Measurements from ENCODE around the gene SPECC1L. TPM values are rescaled to one million over a fixed set of nuclear protein-coding genes. Genes with fewer than 3 reads are reported as not detected.

The SPECC1L gene, protein sequence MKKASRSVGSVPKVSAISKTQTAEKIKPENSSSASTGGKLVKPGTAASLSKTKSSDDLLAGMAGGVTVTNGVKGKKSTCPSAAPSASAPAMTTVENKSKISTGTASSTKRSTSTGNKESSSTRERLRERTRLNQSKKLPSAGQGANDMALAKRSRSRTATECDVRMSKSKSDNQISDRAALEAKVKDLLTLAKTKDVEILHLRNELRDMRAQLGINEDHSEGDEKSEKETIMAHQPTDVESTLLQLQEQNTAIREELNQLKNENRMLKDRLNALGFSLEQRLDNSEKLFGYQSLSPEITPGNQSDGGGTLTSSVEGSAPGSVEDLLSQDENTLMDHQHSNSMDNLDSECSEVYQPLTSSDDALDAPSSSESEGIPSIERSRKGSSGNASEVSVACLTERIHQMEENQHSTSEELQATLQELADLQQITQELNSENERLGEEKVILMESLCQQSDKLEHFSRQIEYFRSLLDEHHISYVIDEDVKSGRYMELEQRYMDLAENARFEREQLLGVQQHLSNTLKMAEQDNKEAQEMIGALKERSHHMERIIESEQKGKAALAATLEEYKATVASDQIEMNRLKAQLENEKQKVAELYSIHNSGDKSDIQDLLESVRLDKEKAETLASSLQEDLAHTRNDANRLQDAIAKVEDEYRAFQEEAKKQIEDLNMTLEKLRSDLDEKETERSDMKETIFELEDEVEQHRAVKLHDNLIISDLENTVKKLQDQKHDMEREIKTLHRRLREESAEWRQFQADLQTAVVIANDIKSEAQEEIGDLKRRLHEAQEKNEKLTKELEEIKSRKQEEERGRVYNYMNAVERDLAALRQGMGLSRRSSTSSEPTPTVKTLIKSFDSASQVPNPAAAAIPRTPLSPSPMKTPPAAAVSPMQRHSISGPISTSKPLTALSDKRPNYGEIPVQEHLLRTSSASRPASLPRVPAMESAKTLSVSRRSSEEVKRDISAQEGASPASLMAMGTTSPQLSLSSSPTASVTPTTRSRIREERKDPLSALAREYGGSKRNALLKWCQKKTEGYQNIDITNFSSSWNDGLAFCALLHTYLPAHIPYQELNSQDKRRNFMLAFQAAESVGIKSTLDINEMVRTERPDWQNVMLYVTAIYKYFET
- polyA plus RNA-seq (2013, experiment 1 of 2): 32.1 TPM
- polyA plus RNA-seq (2013, experiment 2 of 2): 34.2 TPM

DNA sequence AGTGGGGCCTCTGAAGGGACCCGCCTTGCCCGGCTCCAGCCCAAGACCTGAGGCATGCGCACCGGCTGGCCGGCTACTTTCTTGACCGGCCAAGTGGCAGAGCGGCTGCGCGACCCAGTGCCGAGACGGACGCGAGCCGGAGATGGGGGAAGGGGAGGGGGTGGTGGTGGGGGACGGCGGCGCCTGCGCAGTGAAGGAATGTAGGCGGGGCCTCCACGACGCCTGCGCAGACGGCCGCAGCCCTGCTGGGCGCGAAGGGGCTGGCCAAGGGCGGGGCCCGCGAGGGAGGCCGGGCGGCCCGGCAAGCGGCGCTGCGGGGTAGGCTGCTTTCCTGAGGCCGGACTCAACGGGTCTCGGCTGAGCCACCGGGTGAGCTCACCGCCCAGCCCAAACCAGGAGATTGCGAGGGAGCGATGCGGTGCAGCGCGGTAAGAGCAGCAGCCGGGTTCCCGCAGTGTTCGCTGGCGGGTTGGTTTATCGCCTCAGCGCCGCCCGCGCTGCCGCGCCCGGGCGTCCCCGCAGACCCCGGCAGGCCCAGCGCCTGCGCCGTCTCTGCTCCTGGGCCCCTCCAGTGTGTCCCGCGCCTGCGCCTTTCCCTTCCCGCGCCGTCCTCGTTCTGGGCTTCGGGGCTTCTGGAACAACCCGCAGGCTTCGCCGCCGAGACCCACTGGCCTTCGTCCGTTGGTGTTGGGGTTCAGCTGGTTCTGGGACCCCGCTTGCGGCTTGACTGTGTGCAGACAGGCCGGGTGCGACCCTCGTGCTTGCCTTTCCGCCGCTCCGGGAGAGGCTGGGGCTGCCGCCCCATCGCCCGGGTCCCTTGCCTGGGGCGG lies at the start of gene SPECC1L:
TSS of gene SPECC1L (plus strand) at position 276 of the 830 bp plus-strand sequence. CDS start 31,401 bp downstream, outside the sequence.
- H3K4me3 ChIP-seq (ENCODE audit: extremely low read depth, insufficient read depth, low read length, poor library complexity, severe bottlenecking): peak within 1 kb of the TSS; percentile 93
- H3K4me1 ChIP-seq (ENCODE audit: control insufficient read depth, insufficient read depth, low read length, poor library complexity, severe bottlenecking): peaks cover 8% of the 10 kb centered on the region
- 0 to 1% methylated on average over 69 to 70 of the region's 89 CpGs for WGBS, 2 experiments (ENCODE audit: insufficient coverage in 2 of 2)
- H3K27ac ChIP-seq (ENCODE audit: low read depth, low read length, severe bottlenecking): peak within 1 kb of the TSS; percentile 87
- no peaks in the 10 kb centered on the region for H3K36me3 ChIP-seq (ENCODE audit: control insufficient read depth, insufficient read depth, low read length)
- H3K9me3 ChIP-seq (ENCODE audit: control insufficient read depth, low read length): no peaks in the 10 kb centered on the region

GRCh38 chr22:24224468-24224867 lies 46.2 kb upstream of the SPECC1L start:
- no CpG with 5 or more reads among the region's 1 CpG for WGBS, 2 experiments (ENCODE audit: insufficient coverage in 2 of 2)
- peaks cover 4% of the 10 kb centered on the region for H3K4me1 ChIP-seq (ENCODE audit: control insufficient read depth, insufficient read depth, low read length, poor library complexity, severe bottlenecking)
- H3K9me3 ChIP-seq (ENCODE audit: control insufficient read depth, low read length): peaks cover 9% of the 10 kb centered on the region
- no peaks in the 10 kb centered on the region for H3K36me3 ChIP-seq (ENCODE audit: control insufficient read depth, insufficient read depth, low read length)
- no peak overlapping the region for H3K4me3 ChIP-seq (ENCODE audit: extremely low read depth, insufficient read depth, low read length, poor library complexity, severe bottlenecking)
- H3K27ac ChIP-seq (ENCODE audit: low read depth, low read length, severe bottlenecking): no peak overlapping the region

DNA sequence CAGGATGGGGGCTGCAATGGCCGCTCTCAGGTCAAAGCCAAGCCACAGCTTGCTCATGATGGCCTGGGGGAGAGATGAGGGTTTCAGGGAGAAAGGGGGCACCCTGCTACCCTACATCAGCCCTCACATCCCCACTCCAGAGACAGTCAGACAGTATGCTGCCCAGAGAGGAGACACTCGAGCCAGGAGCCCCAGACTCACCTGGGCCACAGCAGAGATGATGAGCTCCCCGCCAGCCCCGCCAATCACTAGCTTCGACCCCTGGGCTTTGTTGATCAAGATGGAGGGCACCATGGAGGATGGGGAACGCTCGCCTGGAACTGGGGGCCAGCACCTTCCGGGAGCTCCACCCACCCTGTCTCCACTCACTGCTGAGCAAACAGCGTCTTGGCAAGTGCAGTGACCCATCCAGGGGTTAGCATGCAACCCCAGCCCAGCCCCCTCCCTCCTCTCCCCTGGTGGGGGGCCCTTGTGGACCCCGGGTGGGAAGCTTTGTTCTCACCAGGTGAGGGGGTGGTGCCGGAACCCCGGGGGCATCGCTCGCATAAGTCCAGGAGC lies 45.5 kb upstream of the SPECC1L start:
- Histone ChIP-seq H3K36me3 (ENCODE audit: control insufficient read depth, insufficient read depth, low read length) (no peaks in the 10 kb centered on the region), H3K9me3 (ENCODE audit: control insufficient read depth, low read length) (peaks cover 9% of the 10 kb centered on the region), H3K27ac (ENCODE audit: low read depth, low read length, severe bottlenecking) (no peak overlapping the region), H3K4me3 (ENCODE audit: extremely low read depth, insufficient read depth, low read length, poor library complexity, severe bottlenecking) (no peak overlapping the region), H3K4me1 (ENCODE audit: control insufficient read depth, insufficient read depth, low read length, poor library complexity, severe bottlenecking) (peaks cover 4% of the 10 kb centered on the region)
- WGBS, 2 experiments (ENCODE audit: insufficient coverage in 2 of 2): 85 to 89% methylated on average over 9 to 10 of the region's 14 CpGs

DNA sequence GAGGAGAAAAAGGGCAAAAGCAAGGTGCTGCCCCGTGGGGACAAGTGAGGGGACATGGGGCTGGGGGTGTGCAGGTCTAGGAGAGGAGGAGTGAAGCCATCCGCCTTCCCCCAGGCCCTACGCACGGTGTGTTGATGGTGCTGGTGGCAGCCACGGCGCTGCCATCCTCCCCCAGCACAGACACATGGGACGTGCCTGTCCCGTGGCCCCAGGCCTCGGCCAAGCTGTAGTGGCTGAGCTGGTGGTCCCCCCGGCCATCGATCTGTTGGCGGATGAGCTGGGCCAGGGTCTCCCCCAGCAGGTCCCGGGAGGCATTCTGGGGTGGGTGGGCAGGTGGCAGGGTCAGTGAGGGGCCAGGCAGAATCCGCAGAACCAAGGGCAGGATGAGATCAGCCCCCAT lies 44.7 kb upstream of the SPECC1L start:
- WGBS, 2 experiments (ENCODE audit: insufficient coverage in 2 of 2): 91 to 95% methylated on average over 8 to 10 of the region's 14 CpGs

GRCh38 chr22:24230911-24231656 lies 39.5 kb upstream of the SPECC1L start:
- no peaks in the 10 kb centered on the region for H3K36me3 ChIP-seq (ENCODE audit: control insufficient read depth, insufficient read depth, low read length)
- H3K27ac ChIP-seq (ENCODE audit: low read depth, low read length, severe bottlenecking): no peak overlapping the region
- 52 to 69% methylated on average over 9 to 14 of the region's 18 CpGs for WGBS, 2 experiments (ENCODE audit: insufficient coverage in 2 of 2)
- no peaks in the 10 kb centered on the region for H3K4me1 ChIP-seq (ENCODE audit: control insufficient read depth, insufficient read depth, low read length, poor library complexity, severe bottlenecking)
- H3K4me3 ChIP-seq (ENCODE audit: extremely low read depth, insufficient read depth, low read length, poor library complexity, severe bottlenecking): no peak overlapping the region
- H3K9me3 ChIP-seq (ENCODE audit: control insufficient read depth, low read length): no peaks in the 10 kb centered on the region

More for the DNA sequence above, 44.7 kb upstream of the SPECC1L start:
- Histone ChIP-seq H3K27ac (ENCODE audit: low read depth, low read length, severe bottlenecking) (no peak overlapping the region), H3K4me1 (ENCODE audit: control insufficient read depth, insufficient read depth, low read length, poor library complexity, severe bottlenecking) (peaks cover 4% of the 10 kb centered on the region), H3K9me3 (ENCODE audit: control insufficient read depth, low read length) (peaks cover 9% of the 10 kb centered on the region), H3K36me3 (ENCODE audit: control insufficient read depth, insufficient read depth, low read length) (no peaks in the 10 kb centered on the region), H3K4me3 (ENCODE audit: extremely low read depth, insufficient read depth, low read length, poor library complexity, severe bottlenecking) (no peak overlapping the region)

GRCh38 chr22:24231706-24232105 lies 38.9 kb upstream of the SPECC1L start:
- 95 to 100% methylated on average over 4 to 8 of the region's 9 CpGs for WGBS, 2 experiments (ENCODE audit: insufficient coverage in 2 of 2)
- Histone ChIP-seq H3K4me3 (ENCODE audit: extremely low read depth, insufficient read depth, low read length, poor library complexity, severe bottlenecking) (no peak overlapping the region), H3K9me3 (ENCODE audit: control insufficient read depth, low read length) (no peaks in the 10 kb centered on the region)

GRCh38 chr22:24232124-24232523 lies 38.5 kb upstream of the SPECC1L start:
- WGBS, 2 experiments (ENCODE audit: insufficient coverage in 2 of 2): 93 to 100% methylated on average over 2 to 5 of the region's 6 CpGs
- Histone ChIP-seq H3K36me3 (ENCODE audit: control insufficient read depth, insufficient read depth, low read length) (no peaks in the 10 kb centered on the region), H3K4me1 (ENCODE audit: control insufficient read depth, insufficient read depth, low read length, poor library complexity, severe bottlenecking) (no peaks in the 10 kb centered on the region), H3K4me3 (ENCODE audit: extremely low read depth, insufficient read depth, low read length, poor library complexity, severe bottlenecking) (no peak overlapping the region), H3K27ac (ENCODE audit: low read depth, low read length, severe bottlenecking) (no peak overlapping the region), H3K9me3 (ENCODE audit: control insufficient read depth, low read length) (no peaks in the 10 kb centered on the region)

More at GRCh38 chr22:24231706-24232105, 38.9 kb upstream of the SPECC1L start:
- H3K27ac ChIP-seq (ENCODE audit: low read depth, low read length, severe bottlenecking): no peak overlapping the region
- H3K4me1 ChIP-seq (ENCODE audit: control insufficient read depth, insufficient read depth, low read length, poor library complexity, severe bottlenecking): no peaks in the 10 kb centered on the region
- no peaks in the 10 kb centered on the region for H3K36me3 ChIP-seq (ENCODE audit: control insufficient read depth, insufficient read depth, low read length)

- Histone ChIP-seq H3K4me1 (ENCODE audit: control insufficient read depth, insufficient read depth, low read length, poor library complexity, severe bottlenecking) (no peaks in the 10 kb centered on the region), H3K27ac (ENCODE audit: low read depth, low read length, severe bottlenecking) (no peak overlapping the region), H3K9me3 (ENCODE audit: control insufficient read depth, low read length) (no peaks in the 10 kb centered on the region), H3K36me3 (ENCODE audit: control insufficient read depth, insufficient read depth, low read length) (no peaks in the 10 kb centered on the region), H3K4me3 (ENCODE audit: extremely low read depth, insufficient read depth, low read length, poor library complexity, severe bottlenecking) (no peak overlapping the region)
- WGBS, 2 experiments (ENCODE audit: insufficient coverage in 2 of 2): 96 to 98% methylated on average over 15 of the region's 15 CpGs
Measured at GRCh38 chr22:24232725-24233124, 37.9 kb upstream of the SPECC1L start.

DNA sequence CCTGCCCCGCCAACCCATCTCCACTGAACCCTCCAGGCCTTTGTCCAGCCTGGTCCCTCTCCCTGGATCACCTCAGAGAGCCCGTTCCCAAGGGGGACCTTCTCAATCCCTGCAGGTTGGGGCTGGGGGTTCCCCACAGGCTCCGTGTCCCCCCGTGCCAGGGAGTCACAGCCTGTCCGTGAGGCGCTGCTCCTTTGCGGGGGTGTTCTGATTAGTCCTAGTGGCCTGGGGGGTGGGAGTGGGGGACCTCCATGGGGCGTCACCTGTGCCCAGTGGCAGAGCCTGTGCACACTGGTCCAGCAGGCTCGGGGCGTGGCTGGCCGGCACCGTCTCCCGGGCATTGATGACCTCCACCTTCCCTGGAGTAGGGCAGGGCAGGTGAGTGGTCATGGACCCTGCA lies 37.4 kb upstream of the SPECC1L start:
- no peaks in the 10 kb centered on the region for H3K36me3 ChIP-seq (ENCODE audit: control insufficient read depth, insufficient read depth, low read length)
- WGBS, 2 experiments (ENCODE audit: insufficient coverage in 2 of 2): 94% methylated on average over 7 to 10 of the region's 13 CpGs
- H3K4me1 ChIP-seq (ENCODE audit: control insufficient read depth, insufficient read depth, low read length, poor library complexity, severe bottlenecking): no peaks in the 10 kb centered on the region
- no peak overlapping the region for H3K4me3 ChIP-seq (ENCODE audit: extremely low read depth, insufficient read depth, low read length, poor library complexity, severe bottlenecking)
- no peak overlapping the region for H3K27ac ChIP-seq (ENCODE audit: low read depth, low read length, severe bottlenecking)
- no peaks in the 10 kb centered on the region for H3K9me3 ChIP-seq (ENCODE audit: control insufficient read depth, low read length)

All from mesodermal cell (in vitro differentiated cells).